GM12865 (cell line): ENCODE data around the gene PLEKHG4B.

Experiments used
- DNase-seq: peaks from one replicate; pipeline ENCODE4 v3.0.0; 2010; ENCODE audit warnings: low read depth
- H3K4me3 ChIP-seq: 2 replicates; pipeline ENCODE4 v1.5.1; 2011; ENCODE audit warnings: mild to moderate bottlenecking, low read depth, low read length, control low read depth
- TF ChIP-seq, protein P1 (sequence below): IDR thresholded peaks from 2 replicates; pipeline ENCODE4 v1.5.1; 2011; ENCODE audit warnings: low read length, control low read depth, low read depth, inconsistent platforms; ENCODE audit not compliant: insufficient read depth; ENCODE audit errors: missing control alignments

The PLEKHG4B gene

DNA sequence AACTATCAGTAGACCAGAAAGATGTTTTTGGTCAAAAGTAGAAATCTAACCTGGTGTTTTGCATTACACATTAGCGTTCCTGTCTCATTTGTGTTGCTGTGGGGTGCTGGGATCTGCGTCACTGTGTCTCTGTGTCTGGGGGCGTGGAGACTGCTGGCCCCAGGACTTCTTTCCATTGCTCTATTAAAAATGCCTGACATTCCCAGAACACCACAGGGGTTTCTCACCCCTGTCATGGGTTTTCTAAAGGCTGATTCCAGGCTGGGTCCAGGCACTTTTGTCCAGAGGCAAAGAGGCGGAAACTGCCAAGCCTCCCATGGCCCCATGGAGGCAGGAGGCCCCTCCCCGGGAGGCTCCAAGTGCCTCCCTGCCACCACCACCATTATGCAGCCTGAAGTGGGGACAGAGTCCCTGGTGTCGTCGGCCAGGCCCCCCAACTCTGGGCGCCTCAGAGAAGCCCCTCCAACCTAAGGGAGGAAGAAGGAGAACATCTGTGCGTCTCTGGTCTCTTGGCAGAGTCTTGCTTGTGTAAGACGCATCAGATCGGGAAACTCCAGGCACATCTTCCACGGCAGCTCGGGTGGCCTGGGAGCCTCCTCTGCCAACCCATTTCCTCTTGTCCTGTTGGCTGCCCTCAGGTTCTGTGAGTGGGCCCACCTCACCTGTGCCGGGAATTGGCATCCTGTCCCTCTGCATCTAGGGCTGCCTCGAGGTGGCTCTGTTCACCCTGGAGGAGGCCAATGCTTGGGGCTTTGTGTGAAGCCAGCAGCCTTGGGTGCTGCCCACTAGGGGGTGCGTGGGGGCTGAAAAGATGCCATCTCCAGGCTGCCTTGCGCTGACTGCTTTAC, 13.8 kb upstream of the PLEKHG4B start:
- TF ChIP-seq, protein P1, sequence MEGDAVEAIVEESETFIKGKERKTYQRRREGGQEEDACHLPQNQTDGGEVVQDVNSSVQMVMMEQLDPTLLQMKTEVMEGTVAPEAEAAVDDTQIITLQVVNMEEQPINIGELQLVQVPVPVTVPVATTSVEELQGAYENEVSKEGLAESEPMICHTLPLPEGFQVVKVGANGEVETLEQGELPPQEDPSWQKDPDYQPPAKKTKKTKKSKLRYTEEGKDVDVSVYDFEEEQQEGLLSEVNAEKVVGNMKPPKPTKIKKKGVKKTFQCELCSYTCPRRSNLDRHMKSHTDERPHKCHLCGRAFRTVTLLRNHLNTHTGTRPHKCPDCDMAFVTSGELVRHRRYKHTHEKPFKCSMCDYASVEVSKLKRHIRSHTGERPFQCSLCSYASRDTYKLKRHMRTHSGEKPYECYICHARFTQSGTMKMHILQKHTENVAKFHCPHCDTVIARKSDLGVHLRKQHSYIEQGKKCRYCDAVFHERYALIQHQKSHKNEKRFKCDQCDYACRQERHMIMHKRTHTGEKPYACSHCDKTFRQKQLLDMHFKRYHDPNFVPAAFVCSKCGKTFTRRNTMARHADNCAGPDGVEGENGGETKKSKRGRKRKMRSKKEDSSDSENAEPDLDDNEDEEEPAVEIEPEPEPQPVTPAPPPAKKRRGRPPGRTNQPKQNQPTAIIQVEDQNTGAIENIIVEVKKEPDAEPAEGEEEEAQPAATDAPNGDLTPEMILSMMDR, result peak; percentile 42
- DNase-seq, result peak; percentile 40
- no peak overlapping the region for H3K4me3 ChIP-seq

DNA sequence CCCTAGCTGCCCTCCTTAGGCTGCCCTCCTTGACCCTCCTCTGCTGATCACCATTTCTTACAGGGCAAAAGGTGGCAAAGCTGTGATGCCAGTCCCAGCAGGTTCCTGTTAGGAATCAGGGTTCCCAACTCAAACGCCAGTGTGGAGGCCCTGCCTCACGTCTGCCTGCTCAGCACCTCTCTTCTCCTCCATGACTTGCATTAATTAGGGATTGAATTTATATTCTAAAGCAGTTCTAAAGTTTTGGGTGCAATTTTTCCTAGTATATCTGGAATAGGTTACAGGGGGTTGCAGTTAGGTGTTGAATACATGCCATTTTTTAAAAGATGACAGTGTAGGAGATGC, 13.2 kb upstream of the PLEKHG4B start:
- no peak overlapping the region for H3K4me3 ChIP-seq
- no peak for DNase-seq
- TF ChIP-seq, protein P1, result no peak

DNA sequence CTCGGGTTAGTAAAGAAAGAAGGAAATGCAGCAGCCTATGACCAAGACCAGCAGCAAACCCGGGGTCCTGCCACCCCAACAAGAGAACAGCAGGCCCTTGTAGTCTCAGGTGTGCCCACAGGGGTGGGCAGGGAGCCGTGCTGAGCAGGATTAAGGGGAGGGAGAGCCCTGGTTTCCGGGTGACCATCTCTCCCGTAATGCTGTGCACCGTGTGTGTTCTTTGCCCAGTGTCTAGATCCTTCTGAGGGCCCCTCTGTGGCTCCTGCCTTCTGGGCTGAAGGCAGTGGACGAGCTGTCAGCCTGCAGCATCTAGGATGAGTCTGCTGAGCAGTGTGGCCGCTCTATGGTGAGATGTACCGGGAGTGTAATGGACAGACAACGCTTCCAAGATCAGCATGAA, 12.7 kb upstream of the PLEKHG4B start:
- no peak for DNase-seq
- H3K4me3 ChIP-seq, result no peak overlapping the region
- TF ChIP-seq, protein P1, result no peak

DNA sequence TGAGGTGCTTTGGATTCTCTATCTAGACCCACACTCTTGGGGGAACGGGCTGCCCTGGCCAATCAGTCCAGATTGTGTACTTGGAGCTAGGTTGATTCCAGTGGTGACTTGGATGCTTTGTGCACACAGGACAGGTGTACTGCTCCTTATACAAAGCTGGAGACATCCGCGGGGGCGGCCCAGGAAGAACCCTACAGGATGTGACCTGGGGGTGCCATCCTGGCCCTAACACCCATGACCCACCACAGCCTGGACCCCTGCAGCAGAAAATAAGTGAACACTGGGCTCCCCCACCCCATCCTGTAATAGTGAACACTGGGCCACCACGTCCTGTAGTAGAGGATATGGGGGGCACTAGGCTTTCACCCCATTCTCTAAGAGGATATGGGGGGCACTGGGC, 12.1 kb upstream of the PLEKHG4B start:
- no peak for DNase-seq
- TF ChIP-seq, protein P1, result no peak
- H3K4me3 ChIP-seq, result no peak overlapping the region

DNA sequence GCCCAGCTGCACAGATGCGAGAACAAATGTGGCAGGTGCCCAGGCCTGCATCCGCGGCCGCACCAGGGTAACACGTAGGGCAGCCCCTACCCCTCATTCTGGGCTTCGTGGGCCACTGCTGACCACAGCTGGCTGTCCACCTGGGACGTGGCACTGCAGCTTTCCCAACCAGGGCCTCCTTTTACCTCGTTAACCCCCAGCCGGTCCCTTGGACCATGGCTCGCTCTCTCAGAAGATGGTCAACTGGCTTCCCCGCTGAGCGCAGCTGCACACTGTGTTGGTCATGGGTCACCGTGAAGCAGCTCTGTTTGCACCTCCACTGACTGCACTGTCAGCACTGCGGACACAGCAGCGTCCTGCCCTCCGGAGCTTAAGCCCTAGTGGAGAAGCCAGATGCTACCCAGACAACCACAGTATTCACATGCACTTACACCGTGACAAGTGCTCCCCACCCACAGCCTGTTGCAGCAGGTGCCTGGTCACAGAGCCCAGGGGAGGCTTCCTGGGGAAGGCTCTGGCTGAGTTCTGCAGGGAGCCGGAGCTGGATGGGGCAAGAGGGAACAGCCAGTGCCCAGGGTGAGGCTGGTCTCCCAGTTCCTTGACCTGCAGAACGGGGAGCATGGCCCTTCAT, 10.5 kb upstream of the PLEKHG4B start:
- no peak for DNase-seq
- no peak overlapping the region for H3K4me3 ChIP-seq
- TF ChIP-seq, protein P1, result no peak

DNA sequence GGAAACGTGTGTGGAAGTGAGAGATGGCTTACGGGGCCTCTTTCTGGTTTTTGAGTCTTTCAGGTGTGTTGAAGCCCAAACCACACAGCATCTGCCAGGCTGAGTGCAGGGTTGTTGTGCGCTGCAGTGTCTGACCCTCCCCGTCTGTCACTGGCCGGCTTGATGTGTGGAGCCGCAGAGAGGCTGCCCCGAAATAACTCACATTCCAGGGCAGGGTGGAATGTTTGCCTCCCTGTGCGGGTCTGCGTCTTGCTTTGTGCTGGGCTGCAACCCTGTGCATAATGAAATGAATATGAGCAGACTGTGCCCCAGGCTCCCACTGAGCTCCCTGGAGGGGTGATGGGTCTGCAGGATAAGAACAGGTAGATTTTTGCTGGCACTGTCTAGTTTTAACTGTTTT, 9.9 kb upstream of the PLEKHG4B start:
- DNase-seq, result no peak
- TF ChIP-seq, protein P1, result no peak
- no peak overlapping the region for H3K4me3 ChIP-seq
